HCT116 (cell line): ENCODE measurements around the gene RIOK2. TPM values are rescaled to one million over a fixed set of nuclear protein-coding genes. Genes with fewer than 3 reads are reported as not detected.

ENCODE experiments used
- ATAC-seq: fragments of 200-7000 bp; cut with Tn5 transposase; 2 replicates; pipeline ENCODE4 v1.9.1; 2020; ENCODE audit warnings: mild to moderate bottlenecking, moderate library complexity
- Bru-seq: library from RNA; stranded (reverse); fragments of 400-500 nt; gene quantifications from one replicate; lab custom pipeline; 2021; lab: Mats Ljungman, UMichigan
- BruChase-seq, 2 experiments: library from RNA; stranded (reverse); fragments of 400-500 nt; gene quantifications; one replicate each; lab custom pipeline; 2021; lab: Mats Ljungman, UMichigan
- BruUV-seq: library from RNA; stranded (reverse); fragments of 400-500 nt; replicated peaks from 2 replicates; lab custom pipeline; 2021; lab: Mats Ljungman, UMichigan
- CTCF ChIA-PET: fragments of 300-600 bp; sonication (Branson Sonifier 250); formaldehyde crosslinking; loops from one replicate; lab custom pipeline; 2021; ENCODE audit warnings: antibody characterized with exemption; lab: Charles Lee
- POLR2A ChIA-PET: fragments of 300-600, 350-600 bp; sonication (Branson Sonifier 250); formaldehyde crosslinking; loops from one replicate; lab custom pipeline; 2021; ENCODE audit warnings: antibody characterized with exemption; lab: Charles Lee
- RAD21 ChIA-PET, 2 experiments: fragments of 300-600 bp; sonication (Branson Sonifier 250); formaldehyde crosslinking; loops; one replicate each; lab custom pipeline; 2023; ENCODE audit warnings: low total read pairs in 2 of 2; ENCODE audit not compliant: uncharacterized antibody in 2 of 2, unreplicated experiment in 2 of 2, low non-redundant PET in 1 of 2; lab: Charles Lee
- DNase-seq: peaks from one replicate; pipeline ENCODE4 v3.0.0-alpha.2; 2010; ENCODE audit warnings: low read depth, low spot score
- H2AFZ ChIP-seq: fragments of 200-600 bp; shearing (Covaris generic), sonication (generic); 2 replicates; pipeline ENCODE4 v1.6.1; 2017; ENCODE audit warnings: low read depth, mixed run types, mixed read lengths, antibody characterized with exemption, low read length; ENCODE audit not compliant: poor library complexity, severe bottlenecking
- H3K27ac ChIP-seq: 2 replicates; pipeline ENCODE4 v1.5.1; 2012; ENCODE audit warnings: low read depth, low read length
- H3K27me3 ChIP-seq: fragments of 200-600 bp; sonication (generic); 2 replicates; pipeline ENCODE4 v1.6.1; 2016; ENCODE audit warnings: mixed run types, low read length, mixed read lengths; ENCODE audit not compliant: insufficient read depth
- H3K36me3 ChIP-seq, 2 experiments: fragments of 200-500 bp in 1 of 2; fragments of 200-600 bp in 1 of 2; sonication (Bioruptor generic) in 1 of 2; sonication (generic) in 1 of 2; 2 replicates each; pipeline versions ENCODE4 v1.5.1 to v1.6.1; 2014 to 2016; ENCODE audit warnings: low read length in 2 of 2, inconsistent platforms in 1 of 2, mixed read lengths in 1 of 2, mixed run types in 1 of 2; ENCODE audit not compliant: insufficient read depth in 2 of 2, control insufficient read depth in 1 of 2
- H3K4me1 ChIP-seq, 2 experiments: fragments of 200-600 bp in 1 of 2; sonication (generic) in 1 of 2; 2 replicates each; pipeline versions ENCODE4 v1.5.1 to v1.6.1; 2012 to 2017; ENCODE audit warnings: low read length in 2 of 2, inconsistent platforms in 1 of 2, mild to moderate bottlenecking in 1 of 2, mixed read lengths in 1 of 2, mixed run types in 1 of 2, moderate library complexity in 1 of 2; ENCODE audit not compliant: insufficient read depth in 2 of 2, control insufficient read depth in 1 of 2
- H3K4me2 ChIP-seq: fragments of 200-600 bp; sonication (generic); 2 replicates; pipeline ENCODE4 v1.6.1; 2017; ENCODE audit warnings: mixed run types, low read length, mixed read lengths
- H3K4me3 ChIP-seq, 2 experiments: fragments of 200-600 bp in 1 of 2; sonication (generic) in 1 of 2; replicated peaks in 1 of 2; 2 replicates each; pipeline ENCODE4 v1.5.1; 2011 to 2016; ENCODE audit warnings: low read length in 2 of 2, control low read depth in 1 of 2, low read depth in 1 of 2, mild to moderate bottlenecking in 1 of 2, mixed read lengths in 1 of 2, mixed run types in 1 of 2
- H3K79me2 ChIP-seq: fragments of 200-600 bp; sonication (generic); 2 replicates; pipeline ENCODE4 v1.6.1; 2017; ENCODE audit warnings: mild to moderate bottlenecking, mixed run types, low read length, moderate library complexity, mixed read lengths; ENCODE audit not compliant: insufficient read depth
- H3K9ac ChIP-seq: fragments of 200-600 bp; sonication (generic); 2 replicates; pipeline ENCODE4 v1.6.1; 2016; ENCODE audit warnings: low read length, mixed read lengths
- H3K9me2 ChIP-seq: fragments of 200-600 bp; sonication (generic), shearing (Covaris generic); 2 replicates; pipeline ENCODE4 v1.6.1; 2017; ENCODE audit warnings: mixed run types, mild to moderate bottlenecking, moderate library complexity; ENCODE audit not compliant: insufficient read depth
- H3K9me3 ChIP-seq, 2 experiments: fragments of 200-500 bp in 1 of 2; fragments of 200-600 bp in 1 of 2; sonication (Bioruptor generic) in 1 of 2; sonication (generic) in 1 of 2; 2 replicates each; pipeline ENCODE4 v1.6.1; 2014 to 2017; ENCODE audit warnings: low read length in 2 of 2, mixed read lengths in 2 of 2, inconsistent platforms in 1 of 2, low read depth in 1 of 2, mild to moderate bottlenecking in 1 of 2, mixed run types in 1 of 2, moderate library complexity in 1 of 2; ENCODE audit not compliant: control insufficient read depth in 1 of 2, insufficient read depth in 1 of 2
- H4K20me1 ChIP-seq: fragments of 200-600 bp; sonication (generic), shearing (Covaris generic); 2 replicates; pipeline ENCODE4 v1.6.1; 2017; ENCODE audit warnings: mixed run types, mild to moderate bottlenecking, moderate library complexity; ENCODE audit not compliant: insufficient read depth
- ATF3 ChIP-seq: IDR thresholded peaks from 2 replicates; pipeline ENCODE4 v1.6.1; 2012
- CBX3 ChIP-seq: IDR thresholded peaks from 2 replicates; pipeline ENCODE4 v1.6.1; 2012; ENCODE audit warnings: low read depth
- CEBPB ChIP-seq: IDR thresholded peaks from 2 replicates; pipeline ENCODE4 v1.6.1; 2012; ENCODE audit warnings: low read depth
- CTCF ChIP-seq, 3 experiments: fragments of 200-600 bp in 1 of 3; sonication (generic) in 1 of 3; IDR thresholded peaks in 2 of 3; conservative IDR thresholded peaks in 1 of 3; 2 replicates each; pipeline ENCODE4 v1.5.1; 2012 to 2017; ENCODE audit warnings: low read depth in 2 of 3, low read length in 2 of 3, antibody characterized with exemption in 1 of 3, borderline replicate concordance in 1 of 3, control low read depth in 1 of 3, mild to moderate bottlenecking in 1 of 3, mixed read lengths in 1 of 3, mixed run types in 1 of 3, moderate library complexity in 1 of 3; ENCODE audit not compliant: insufficient read depth in 1 of 3
- EGR1 ChIP-seq: IDR thresholded peaks from 2 replicates; pipeline ENCODE4 v1.6.1; 2012; ENCODE audit warnings: low read depth
- ELF1 ChIP-seq: IDR thresholded peaks from 2 replicates; pipeline ENCODE4 v1.6.1; 2012; ENCODE audit warnings: low read depth, borderline replicate concordance
- EZH2 ChIP-seq: fragments of 200-600 bp; sonication (generic); IDR thresholded peaks from 2 replicates; pipeline ENCODE4 v1.6.1; 2017; ENCODE audit warnings: antibody characterized with exemption, mixed run types
- EZH2phosphoT487 ChIP-seq: fragments of 200-600 bp; IDR thresholded peaks from 2 replicates; pipeline ENCODE4 v1.6.1; 2018; ENCODE audit warnings: antibody characterized with exemption, borderline replicate concordance
- FOSL1 ChIP-seq: IDR thresholded peaks from 2 replicates; pipeline ENCODE4 v1.6.1; 2012; ENCODE audit warnings: low read depth
- JUND ChIP-seq: IDR thresholded peaks from 2 replicates; pipeline ENCODE4 v1.6.1; 2012
- MAX ChIP-seq: IDR thresholded peaks from 2 replicates; pipeline ENCODE4 v1.6.1; 2012
- POLR2A ChIP-seq: IDR thresholded peaks from 2 replicates; pipeline ENCODE4 v1.7.0; 2011; ENCODE audit warnings: borderline replicate concordance; ENCODE audit not compliant: insufficient read depth, insufficient read length; ENCODE audit errors: extremely low read depth
- POLR2AphosphoS5 ChIP-seq: IDR thresholded peaks from 2 replicates; pipeline ENCODE4 v1.6.1; 2011; ENCODE audit warnings: mild to moderate bottlenecking, low read depth, low read length, moderate library complexity
- RAD21 ChIP-seq: IDR thresholded peaks from 2 replicates; pipeline ENCODE4 v1.6.1; 2012; ENCODE audit warnings: low read depth, mild to moderate bottlenecking
- SIN3A ChIP-seq: IDR thresholded peaks from 2 replicates; pipeline ENCODE4 v1.6.1; 2012; ENCODE audit warnings: low read depth
- SP1 ChIP-seq: IDR thresholded peaks from 2 replicates; pipeline ENCODE4 v1.6.1; 2012; ENCODE audit warnings: low read depth
- SRF ChIP-seq: IDR thresholded peaks from 2 replicates; pipeline ENCODE4 v1.6.1; 2012; ENCODE audit warnings: low read depth
- TCF7L2 ChIP-seq: IDR thresholded peaks from 2 replicates; pipeline ENCODE4 v1.7.0; 2011; ENCODE audit warnings: borderline replicate concordance, inconsistent platforms; ENCODE audit not compliant: insufficient read depth, insufficient read length; ENCODE audit errors: extremely low read depth
- YY1 ChIP-seq: IDR thresholded peaks from 2 replicates; pipeline ENCODE4 v1.6.1; 2011; ENCODE audit warnings: low read length, low read depth, moderate library complexity, mild to moderate bottlenecking; ENCODE audit not compliant: insufficient replicate concordance; ENCODE audit errors: extremely low read depth
- ZBTB33 ChIP-seq: IDR thresholded peaks from 2 replicates; pipeline ENCODE4 v1.6.1; 2011; ENCODE audit warnings: mild to moderate bottlenecking, low read length, moderate library complexity; ENCODE audit not compliant: insufficient replicate concordance; ENCODE audit errors: extremely low read depth
- ZFX ChIP-seq: fragments of 450-650 bp; IDR thresholded peaks from 2 replicates; pipeline ENCODE4 v1.6.1; 2017
- ZNF274 ChIP-seq: fragments of 200-500 bp; sonication (Bioruptor generic); IDR thresholded peaks from 2 replicates; pipeline ENCODE4 v1.6.1; 2014; ENCODE audit warnings: mild to moderate bottlenecking, low read depth, low read length, inconsistent platforms
- intact Hi-C: fragments of 100-400 bp; cut with micrococcal nuclease; formaldehyde crosslinking; loops from 2 replicates; pipeline ENCODE4 v1.10.0; 2022
- long read RNA-seq: library from polyadenylated mRNA; unstranded; transcript quantifications from one replicate; pipeline ENCODE4 v2.0.0, GENCODE V29; 2021; ENCODE audit not compliant: unreplicated experiment
- polyA plus RNA-seq: library from polyadenylated mRNA; unstranded; fragments of >200 nt; gene quantifications from 2 replicates; pipeline ENCODE4 v1.2.1, GENCODE V29; 2012; ENCODE audit warnings: missing spikeins
- total RNA-seq: library from RNA; stranded (reverse); gene quantifications from one replicate; pipeline ENCODE4 v1.2.1, GENCODE V29; 2021; ENCODE audit not compliant: unreplicated experiment

The RIOK2 gene
- total RNA-seq (27.1 TPM), Bru-seq, nascent RNA (percentile 88 among the genes with signal in this experiment), BruChase-seq, experiment 1, labeled RNA remaining after a 6-hour chase (percentile 71 among the genes with signal in this experiment), BruChase-seq, experiment 2, labeled RNA remaining after a 2-hour chase (percentile 86 among the genes with signal in this experiment)
- 11.0 and 15.2 TPM in 2 replicates for polyA plus RNA-seq
- long read RNA-seq, transcript RIOK2-201 (10 exons, 3,922 nt): major isoform, 49 of 60 reads
- long read RNA-seq, partial matches to known transcripts: 7 of 60 reads
- long read RNA-seq, other reads (novel, unspliced or antisense): 4 of 60 reads

GRCh38 chr5:97183100-97183929 lies at the start of gene RIOK2:
Gene RIOK2, minus strand, starts transcription at chr5:97183247. Its CDS starts 56 bp downstream, at chr5:97183191.
- Histone ChIP-seq H3K27ac (peak within 1 kb of the TSS; percentile 75), H3K9me3 (no peaks in the 10 kb centered on the region), H4K20me1 (peaks cover 4% of the 10 kb centered on the region; the same call in 1 of the 2 replicates), H3K79me2 (peaks cover 40% of the 10 kb centered on the region), H3K36me3 (peaks cover 3 to 10% of the 10 kb centered on the region in 2 experiments; a peak in 2 of 4 replicates), H3K9me2 (no peaks in the 10 kb centered on the region), H3K4me3 (peak within 1 kb of the TSS; percentile 96), H2AFZ (peak within 1 kb of the TSS; percentile 96), H3K4me2 (peak within 1 kb of the TSS; percentile 87), H3K4me1 (peaks cover 6 to 18% of the 10 kb centered on the region in 2 experiments), H3K9ac (peak within 1 kb of the TSS; percentile 83), H3K27me3 (no peaks in the 10 kb centered on the region)
- intact Hi-C loops: loop anchor here (2.0 kb wide), 1 partner anchor 1589 kb away; the partner anchor contains the start of gene RGMB
- peak; percentile 90 for ATAC-seq
- ChIA-PET RAD21 (no interaction called here), CTCF (no interaction called here), POLR2A (interaction anchor here (0.6 kb wide), 1 partner anchor 1731 kb away, joined by 5 read pairs; no protein-coding TSS in a partner anchor)
- peak; percentile 95 for DNase-seq
- no TSS peak for BruUV-seq
- TF ChIP-seq CBX3 (peak; percentile 93; the same call in 1 of the 2 replicates), ATF3 (no peak), MAX (peak; percentile 99), CEBPB (no peak), EZH2phosphoT487 (no peak), ZNF274 (no peak), SRF (no peak), CTCF (IDR thresholded peaks at IDR 0.05 in 2 of 3, conservative IDR thresholded peaks at IDR 0.05 in 1 of 3; ENCODE audit: borderline replicate concordance in 1 of 3, insufficient read depth in 1 of 3, low read depth in 2 of 3, low read length in 2 of 3) (no peak), POLR2AphosphoS5 (peak; percentile 88), ELF1 (no peak), POLR2A (peak; percentile 41), SP1 (peak; percentile 69), EGR1 (no peak), ZBTB33 (no peak), RAD21 (no peak), SIN3A (peak; percentile 69), TCF7L2 (peak; percentile 47), ZFX (no peak), YY1 (peak; percentile 81), JUND (no peak), FOSL1 (no peak), EZH2 (no peak)
